ENCODE measurements around the gene DOCK2.

DNA sequence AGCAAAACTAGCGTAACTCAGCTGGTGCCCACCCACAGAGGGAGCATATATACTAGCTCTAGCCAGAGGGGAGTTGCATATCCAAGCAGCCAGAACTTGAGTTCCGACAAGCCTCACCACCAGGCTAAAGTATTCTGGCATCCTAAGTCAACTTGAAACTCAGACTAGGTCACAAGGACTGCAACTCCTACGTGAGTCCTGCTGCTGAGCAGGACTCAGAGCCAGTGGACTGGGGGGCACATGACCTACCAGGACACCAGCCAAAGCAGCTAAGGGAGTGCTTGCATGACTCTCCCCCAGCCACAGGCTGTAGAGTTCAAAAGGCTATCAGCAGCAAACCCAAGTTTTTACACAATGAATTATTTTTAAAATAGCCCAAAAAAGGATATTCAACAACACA, 27.4 kb upstream of the DOCK2 start:
- TF ChIP-seq, protein P1, sequence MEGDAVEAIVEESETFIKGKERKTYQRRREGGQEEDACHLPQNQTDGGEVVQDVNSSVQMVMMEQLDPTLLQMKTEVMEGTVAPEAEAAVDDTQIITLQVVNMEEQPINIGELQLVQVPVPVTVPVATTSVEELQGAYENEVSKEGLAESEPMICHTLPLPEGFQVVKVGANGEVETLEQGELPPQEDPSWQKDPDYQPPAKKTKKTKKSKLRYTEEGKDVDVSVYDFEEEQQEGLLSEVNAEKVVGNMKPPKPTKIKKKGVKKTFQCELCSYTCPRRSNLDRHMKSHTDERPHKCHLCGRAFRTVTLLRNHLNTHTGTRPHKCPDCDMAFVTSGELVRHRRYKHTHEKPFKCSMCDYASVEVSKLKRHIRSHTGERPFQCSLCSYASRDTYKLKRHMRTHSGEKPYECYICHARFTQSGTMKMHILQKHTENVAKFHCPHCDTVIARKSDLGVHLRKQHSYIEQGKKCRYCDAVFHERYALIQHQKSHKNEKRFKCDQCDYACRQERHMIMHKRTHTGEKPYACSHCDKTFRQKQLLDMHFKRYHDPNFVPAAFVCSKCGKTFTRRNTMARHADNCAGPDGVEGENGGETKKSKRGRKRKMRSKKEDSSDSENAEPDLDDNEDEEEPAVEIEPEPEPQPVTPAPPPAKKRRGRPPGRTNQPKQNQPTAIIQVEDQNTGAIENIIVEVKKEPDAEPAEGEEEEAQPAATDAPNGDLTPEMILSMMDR (IDR thresholded peaks at IDR 0.05): no peak
- no peak for TF ChIP-seq POLR2A (IDR thresholded peaks at IDR 0.05)

All from lower leg skin (tissue), 3 donors.